ENCODE measurements around the gene MMP13. TPM values are rescaled to one million over a fixed set of nuclear protein-coding genes. Genes with fewer than 3 reads are reported as not detected.

The MMP13 gene
- polyA plus RNA-seq, 1 experiment, result not detected

- no peak for DNase-seq (ENCODE audit: low read depth, low spot score)
- ChIA-PET POLR2A (no interaction called here), CTCF (interaction anchor here (1.1 to 5.5 kb wide), 2 partner anchors 8 to 19 kb away, joined by 3 to 32 read pairs; no protein-coding TSS in a partner anchor)
- H3K9me3 ChIP-seq (ENCODE audit: control insufficient read depth, insufficient read depth, low read length), result no peaks in the 10 kb centered on the region
- H3K27me3 ChIP-seq (ENCODE audit: control insufficient read depth, insufficient read depth, low read length), result no peaks in the 10 kb centered on the region
- no peak overlapping the region for H3K4me3 ChIP-seq (ENCODE audit: low read depth, low read length)
- TF ChIP-seq, protein P1, sequence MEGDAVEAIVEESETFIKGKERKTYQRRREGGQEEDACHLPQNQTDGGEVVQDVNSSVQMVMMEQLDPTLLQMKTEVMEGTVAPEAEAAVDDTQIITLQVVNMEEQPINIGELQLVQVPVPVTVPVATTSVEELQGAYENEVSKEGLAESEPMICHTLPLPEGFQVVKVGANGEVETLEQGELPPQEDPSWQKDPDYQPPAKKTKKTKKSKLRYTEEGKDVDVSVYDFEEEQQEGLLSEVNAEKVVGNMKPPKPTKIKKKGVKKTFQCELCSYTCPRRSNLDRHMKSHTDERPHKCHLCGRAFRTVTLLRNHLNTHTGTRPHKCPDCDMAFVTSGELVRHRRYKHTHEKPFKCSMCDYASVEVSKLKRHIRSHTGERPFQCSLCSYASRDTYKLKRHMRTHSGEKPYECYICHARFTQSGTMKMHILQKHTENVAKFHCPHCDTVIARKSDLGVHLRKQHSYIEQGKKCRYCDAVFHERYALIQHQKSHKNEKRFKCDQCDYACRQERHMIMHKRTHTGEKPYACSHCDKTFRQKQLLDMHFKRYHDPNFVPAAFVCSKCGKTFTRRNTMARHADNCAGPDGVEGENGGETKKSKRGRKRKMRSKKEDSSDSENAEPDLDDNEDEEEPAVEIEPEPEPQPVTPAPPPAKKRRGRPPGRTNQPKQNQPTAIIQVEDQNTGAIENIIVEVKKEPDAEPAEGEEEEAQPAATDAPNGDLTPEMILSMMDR (IDR thresholded peaks at IDR 0.05; ENCODE audit: low read depth, low read length), result no peak
- no peak overlapping the region for H3K27ac ChIP-seq (ENCODE audit: low read depth, low read length)
These were observed 33.8 kb downstream of the MMP13 start for GRCh38 chr11:102921587-102922220.

GRCh38 chr11:102920118-102920684 lies 35.3 kb downstream of the MMP13 start:
- TF ChIP-seq, protein P1 (IDR thresholded peaks at IDR 0.05; ENCODE audit: low read depth, low read length), result no peak
- Histone ChIP-seq H3K4me3 (ENCODE audit: low read depth, low read length) (no peak overlapping the region), H3K27ac (ENCODE audit: low read depth, low read length) (no peak overlapping the region), H3K27me3 (ENCODE audit: control insufficient read depth, insufficient read depth, low read length) (no peaks in the 10 kb centered on the region), H3K9me3 (ENCODE audit: control insufficient read depth, insufficient read depth, low read length) (no peaks in the 10 kb centered on the region)
- no peak for DNase-seq (ENCODE audit: low read depth, low spot score)
- CTCF ChIA-PET, result interaction anchor here (5.5 kb wide), 1 partner anchor 21 kb away, joined by 32 read pairs; no protein-coding TSS in a partner anchor
- POLR2A ChIA-PET, result no interaction called here

- Histone ChIP-seq H3K27me3 (ENCODE audit: control insufficient read depth, insufficient read depth, low read length) (no peaks in the 10 kb centered on the region), H3K27ac (ENCODE audit: low read depth, low read length) (no peak overlapping the region), H3K9me3 (ENCODE audit: control insufficient read depth, insufficient read depth, low read length) (no peaks in the 10 kb centered on the region), H3K4me3 (ENCODE audit: low read depth, low read length) (no peak overlapping the region)
- POLR2A ChIA-PET, result interaction anchor here (0.6 kb wide), 1 partner anchor 252 kb away, joined by 3 read pairs; no protein-coding TSS in a partner anchor
- DNase-seq (ENCODE audit: low read depth, low spot score), result no peak
- TF ChIP-seq, protein P1 (IDR thresholded peaks at IDR 0.05; ENCODE audit: low read depth, low read length), result no peak
- CTCF ChIA-PET, result interaction anchor here (0.5 to 4.1 kb wide), 51 partner anchors 12 to 551 kb away, joined by 3 to 63 read pairs (median 4); partner anchors contain the start of genes DYNC2H1, MMP1 and MMP12
These were observed 40.5 kb downstream of the MMP13 start for GRCh38 chr11:102915044-102915375.

DNA sequence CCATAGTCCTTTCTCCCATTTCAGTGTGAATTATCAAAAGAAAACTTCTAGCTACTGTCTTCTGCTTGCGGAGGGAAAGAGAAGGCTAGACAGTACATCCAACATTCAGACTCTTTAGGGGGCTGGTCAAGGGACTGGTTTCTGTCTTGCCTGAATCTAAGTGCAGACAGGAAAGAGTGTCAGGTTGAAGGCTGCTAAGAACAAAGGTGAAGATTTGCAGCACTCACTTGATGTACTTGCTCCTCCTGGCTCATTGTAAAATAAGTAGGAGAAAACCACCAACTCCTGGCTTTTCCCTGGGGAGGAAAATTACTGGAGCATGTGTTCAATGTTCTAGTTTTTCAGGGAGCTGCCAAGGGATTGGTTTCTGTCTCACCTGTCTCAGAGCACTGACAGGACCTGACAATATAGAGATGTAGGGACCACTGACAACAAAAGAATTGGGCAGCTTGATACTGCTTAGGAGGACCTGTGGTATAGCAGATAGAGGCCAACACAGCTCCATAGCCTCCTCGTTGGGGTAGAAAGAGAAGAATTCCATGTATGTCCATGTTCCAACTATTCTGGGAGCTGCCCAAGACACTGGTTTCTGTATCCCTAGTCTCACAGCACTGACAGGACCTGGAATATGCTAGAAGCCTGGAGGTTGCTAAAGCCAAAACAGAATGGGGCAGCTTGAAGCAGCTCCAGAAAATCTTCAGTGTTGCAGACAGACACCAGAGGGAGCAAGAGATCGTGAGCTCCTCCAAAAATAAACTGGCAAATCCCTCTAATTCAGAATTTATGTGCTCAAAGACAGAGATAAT lies 41.1 kb downstream of the MMP13 start:
- ChIA-PET POLR2A (interaction anchor here (0.6 kb wide), 1 partner anchor 252 kb away, joined by 3 read pairs; no protein-coding TSS in a partner anchor), CTCF (interaction anchor here (0.5 to 4.1 kb wide), 54 partner anchors 12 to 551 kb away, joined by 3 to 63 read pairs (median 4); partner anchors contain the start of genes DYNC2H1, MMP1 and MMP12)
- H3K27ac ChIP-seq (ENCODE audit: low read depth, low read length), result no peak overlapping the region
- H3K4me3 ChIP-seq (ENCODE audit: low read depth, low read length), result no peak overlapping the region
- TF ChIP-seq, protein P1 (IDR thresholded peaks at IDR 0.05; ENCODE audit: low read depth, low read length), result peak; percentile 85
- H3K27me3 ChIP-seq (ENCODE audit: control insufficient read depth, insufficient read depth, low read length), result no peaks in the 10 kb centered on the region
- H3K9me3 ChIP-seq (ENCODE audit: control insufficient read depth, insufficient read depth, low read length), result no peaks in the 10 kb centered on the region
- DNase-seq (ENCODE audit: low read depth, low spot score), result peak; percentile 15
